ENCODE data around the gene PHOX2B. TPM values are rescaled to one million over a fixed set of nuclear protein-coding genes. Genes with fewer than 3 reads are reported as not detected.

Gene PHOX2B
- total and polyA plus RNA-seq, 9 of the 15 experiments (the other 6 are each of a cell fraction or from before 2014, with no cell fraction given) = not detected

- no TSS peak for BruUV-seq (replicated peaks)
- no peaks in the 10 kb centered on the region for H3K27me3 ChIP-seq (ENCODE audit: control insufficient read depth in 2 of 2, insufficient read depth in 2 of 2, low read length in 2 of 2)
- H3K9me3 ChIP-seq (replicated peaks; ENCODE audit: control insufficient read depth, insufficient read depth, low read depth, low read length) = no peaks in the 10 kb centered on the region
- no peaks in the 10 kb centered on the region for H3K4me1 ChIP-seq (replicated peaks in 1 of 2; ENCODE audit: control insufficient read depth in 2 of 2, insufficient read depth in 2 of 2, low read length in 2 of 2)
- FAIRE-seq = no peak
- H3K4me2 ChIP-seq (ENCODE audit: insufficient read depth, low read length) = no peak overlapping the region
- no peak overlapping the region for H3K9ac ChIP-seq (ENCODE audit: insufficient read depth in 1 of 2, low read depth in 2 of 2, low read length in 2 of 2)
- POLR2A ChIA-PET = interaction anchor here (0.7 to 1.4 kb wide), 2 partner anchors 28 to 1647 kb away, joined by 3 read pairs; no protein-coding TSS in a partner anchor
- no peaks in the 10 kb centered on the region for H4K20me1 ChIP-seq (replicated peaks; ENCODE audit: control insufficient read depth, insufficient read depth, low read length)
- H3K9me1 ChIP-seq (ENCODE audit: control insufficient read depth, insufficient read depth, low read length) = no peaks in the 10 kb centered on the region
- H3K79me2 ChIP-seq (ENCODE audit: control insufficient read depth, insufficient read depth, low read length) = no peaks in the 10 kb centered on the region
- H3K4me3 ChIP-seq = no peak overlapping the region
- TF ChIP-seq ZNF507 (tag; conservative IDR thresholded peaks at IDR 0.05) = no peak
- TF ChIP-seq MTA1 (IDR thresholded peaks at IDR 0.05; ENCODE audit: borderline replicate concordance) = no peak
- TF ChIP-seq BCL6 (CRISPR knock-in tag; IDR thresholded peaks at IDR 0.05) = no peak
- no peak for TF ChIP-seq STAG1 (CRISPR knock-in tag; IDR thresholded peaks at IDR 0.05; ENCODE audit: borderline replicate concordance)
- CTCF ChIA-PET (ENCODE audit: low intra/inter-chr PET ratio) = no interaction called here
- WGBS (ENCODE audit: insufficient coverage, low coverage, missing lambda C conversion rate) = 0% methylated on average over 2 of the region's 3 CpGs
- no peak for DNase-seq (ENCODE audit: extremely low read depth in 1 of 4, low spot score in 3 of 4)
- intact Hi-C loops (cut with micrococcal nuclease) = loop anchor here (5.0 kb wide), 1 partner anchor 95 kb away; no protein-coding TSS in a partner anchor
- in situ Hi-C loops (cut with MboI) = no loop called here
- no peak for ATAC-seq
- H2AFZ ChIP-seq (ENCODE audit: low read depth, low read length) = no peak overlapping the region
- no peaks in the 10 kb centered on the region for H3K36me3 ChIP-seq (ENCODE audit: control insufficient read depth, insufficient read depth, low read length)
- H3K27ac ChIP-seq (ENCODE audit: extremely low read depth, low read depth, low read length) = no peak overlapping the region
Observed at GRCh38 chr4:41792166-41792565, 43.6 kb upstream of the PHOX2B start.

GRCh38 chr4:41791557-41791956 lies 43.0 kb upstream of the PHOX2B start:
- Histone ChIP-seq H3K27ac (ENCODE audit: extremely low read depth, low read depth, low read length) (no peak overlapping the region), H3K9ac (ENCODE audit: insufficient read depth in 1 of 2, low read depth in 2 of 2, low read length in 2 of 2) (no peak overlapping the region), H2AFZ (ENCODE audit: low read depth, low read length) (no peak overlapping the region), H3K9me1 (ENCODE audit: control insufficient read depth, insufficient read depth, low read length) (no peaks in the 10 kb centered on the region), H3K4me1 (replicated peaks in 1 of 2; ENCODE audit: control insufficient read depth in 2 of 2, insufficient read depth in 2 of 2, low read length in 2 of 2) (no peaks in the 10 kb centered on the region), H3K27me3 (ENCODE audit: control insufficient read depth in 2 of 2, insufficient read depth in 2 of 2, low read length in 2 of 2) (no peaks in the 10 kb centered on the region), H3K36me3 (ENCODE audit: control insufficient read depth, insufficient read depth, low read length) (no peaks in the 10 kb centered on the region), H3K4me3 (no peak overlapping the region), H3K4me2 (ENCODE audit: insufficient read depth, low read length) (no peak overlapping the region), H4K20me1 (replicated peaks; ENCODE audit: control insufficient read depth, insufficient read depth, low read length) (no peaks in the 10 kb centered on the region), H3K79me2 (ENCODE audit: control insufficient read depth, insufficient read depth, low read length) (no peaks in the 10 kb centered on the region), H3K9me3 (replicated peaks; ENCODE audit: control insufficient read depth, insufficient read depth, low read depth, low read length) (no peaks in the 10 kb centered on the region)
- whole genome bisulfite sequencing (ENCODE audit: insufficient coverage, low coverage, missing lambda C conversion rate) = 0% methylated on average over 2 of the region's 2 CpGs
- in situ Hi-C loops (cut with MboI) = no loop called here
- FAIRE-seq (no peak), DNase-seq (ENCODE audit: extremely low read depth in 1 of 4, low spot score in 3 of 4) (no peak), ATAC-seq (no peak)
- ChIA-PET POLR2A (interaction anchor here (0.7 kb wide), 1 partner anchor 1648 kb away, joined by 3 read pairs; no protein-coding TSS in a partner anchor), CTCF (ENCODE audit: low intra/inter-chr PET ratio) (no interaction called here)
- intact Hi-C loops (cut with micrococcal nuclease) = loop anchor here (5.0 kb wide), 1 partner anchor 96 kb away; no protein-coding TSS in a partner anchor
- BruUV-seq (replicated peaks) = no TSS peak
- no peak for TF ChIP-seq NR1H2 (CRISPR knock-in tag; IDR thresholded peaks at IDR 0.05)
- TF ChIP-seq HDAC3 (IDR thresholded peaks at IDR 0.05; ENCODE audit: borderline replicate concordance, partially characterized antibody) = no peak
- TF ChIP-seq EP400 (IDR thresholded peaks at IDR 0.05) = no peak
- TF ChIP-seq FOXA1 (IDR thresholded peaks at IDR 0.05; ENCODE audit: borderline replicate concordance) = no peak
- no peak for TF ChIP-seq E4F1 (CRISPR knock-in tag; IDR thresholded peaks at IDR 0.05; ENCODE audit: borderline replicate concordance)
- no peak for TF ChIP-seq SETDB1 (IDR thresholded peaks at IDR 0.05; ENCODE audit: low read length)
- TF ChIP-seq ZHX1 (conservative IDR thresholded peaks at IDR 0.05; ENCODE audit: low read length) = no peak
- TF ChIP-seq PHB2 (IDR thresholded peaks at IDR 0.05; ENCODE audit: low read depth) = no peak
